CD4-positive, alpha-beta T cell treated with Interleukin-15 for 4 hours (primary cell): ENCODE measurements around the gene TBC1D19.

ENCODE experiments used
- DNase-seq: peaks from one replicate; pipeline ENCODE4 v3.0.0-alpha.2; 2020; ENCODE audit warnings: low spot score

TBC1D19 gene

DNA sequence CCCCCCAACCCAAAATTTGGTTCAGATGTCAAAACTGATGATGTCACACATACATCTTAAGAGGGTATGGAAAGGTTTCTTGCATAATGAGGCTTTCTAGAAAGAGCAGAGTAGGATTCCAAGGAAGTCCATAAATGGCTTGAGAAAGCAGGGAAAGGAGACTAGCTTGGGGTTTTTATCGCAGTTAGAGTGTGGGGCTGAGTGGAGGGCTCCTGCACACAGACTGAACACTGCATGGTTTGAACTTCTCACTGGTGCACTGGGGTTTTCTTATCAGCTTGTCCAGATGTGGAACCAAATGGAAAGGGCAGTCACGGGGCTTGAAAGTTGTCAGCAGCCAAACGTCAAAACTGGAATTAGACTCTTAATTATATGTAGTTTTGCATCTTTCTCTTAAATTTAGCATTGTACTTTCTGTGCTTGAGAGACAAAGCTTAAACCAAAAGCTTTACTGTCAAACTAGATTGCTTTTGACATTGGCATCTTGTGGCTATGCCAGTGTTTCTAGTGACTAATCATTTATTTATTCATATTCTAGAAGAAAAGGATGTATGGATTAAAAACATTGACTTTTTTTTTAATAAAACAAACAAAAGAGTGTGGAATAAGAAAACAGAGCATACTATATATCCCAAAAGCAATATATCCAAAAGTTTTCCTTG lies 198.4 kb downstream of the TBC1D19 start:
- DNase-seq, result no peak

DNA sequence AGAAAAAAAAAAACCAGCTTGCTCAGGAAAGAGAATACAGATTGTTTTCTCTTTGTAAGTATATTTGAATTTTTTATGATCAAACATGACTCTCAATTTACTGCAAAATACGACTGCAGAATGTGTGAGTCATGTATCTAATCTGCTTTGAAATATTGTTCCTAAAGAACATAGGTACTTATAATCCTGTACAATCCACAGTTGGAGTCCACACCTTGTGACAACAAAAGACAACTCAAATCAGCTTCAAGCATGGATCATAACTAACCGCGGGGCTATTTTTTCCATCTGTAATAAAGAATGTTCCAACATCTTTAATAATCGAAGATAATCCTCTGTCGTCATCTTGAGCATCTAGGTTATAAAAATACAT lies 198.9 kb downstream of the TBC1D19 start:
- no peak for DNase-seq

DNA sequence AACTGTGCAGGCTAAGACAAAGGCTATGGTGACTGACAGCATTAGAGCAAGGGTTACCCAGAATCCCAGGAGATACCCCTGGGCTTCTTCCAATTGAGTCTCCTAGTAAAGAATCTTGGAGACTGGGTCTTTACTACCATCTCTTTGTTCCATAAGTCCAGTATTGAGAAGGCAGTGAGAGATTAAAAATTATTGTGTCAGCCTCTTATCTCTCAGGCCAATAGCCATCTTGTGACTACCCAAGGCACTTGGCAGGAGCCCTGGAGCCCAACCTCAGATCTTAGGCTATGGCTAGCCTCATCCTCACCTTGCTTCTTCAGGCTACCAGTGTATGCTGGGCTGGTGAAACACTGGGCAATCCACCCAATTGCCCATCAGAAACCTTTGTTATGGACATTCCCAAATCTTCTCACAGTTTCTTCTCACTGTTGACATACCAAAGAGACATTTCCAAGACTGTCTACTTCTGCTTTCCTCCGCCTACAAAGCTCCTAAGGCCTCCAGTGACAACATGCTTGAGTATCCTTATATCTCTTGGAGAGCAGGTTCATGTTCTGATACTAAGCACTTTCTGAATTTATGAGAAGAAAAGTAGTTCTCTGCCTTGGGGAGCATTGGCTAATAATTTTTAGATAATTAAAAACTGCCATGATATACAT lies 200.5 kb downstream of the TBC1D19 start:
- DNase-seq, result no peak

DNA sequence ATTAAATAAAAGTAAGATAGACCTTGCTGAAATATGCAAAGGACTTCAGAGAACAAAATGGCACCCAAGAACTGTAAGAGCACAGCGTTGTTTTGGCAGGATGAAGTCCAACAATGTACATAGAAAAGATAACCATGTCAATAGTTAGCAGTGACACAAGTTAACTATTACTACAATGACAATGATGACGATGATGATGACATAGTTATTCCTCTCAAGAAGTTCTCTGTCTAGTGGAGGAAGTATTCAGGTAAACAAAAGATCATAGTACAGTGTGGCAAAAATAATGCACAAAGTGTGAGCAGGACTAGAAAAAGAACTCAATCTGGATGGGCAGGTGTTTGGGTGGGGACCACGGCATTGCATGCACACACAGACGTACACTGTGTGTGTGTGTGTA lies 201.4 kb downstream of the TBC1D19 start:
- no peak for DNase-seq

DNA sequence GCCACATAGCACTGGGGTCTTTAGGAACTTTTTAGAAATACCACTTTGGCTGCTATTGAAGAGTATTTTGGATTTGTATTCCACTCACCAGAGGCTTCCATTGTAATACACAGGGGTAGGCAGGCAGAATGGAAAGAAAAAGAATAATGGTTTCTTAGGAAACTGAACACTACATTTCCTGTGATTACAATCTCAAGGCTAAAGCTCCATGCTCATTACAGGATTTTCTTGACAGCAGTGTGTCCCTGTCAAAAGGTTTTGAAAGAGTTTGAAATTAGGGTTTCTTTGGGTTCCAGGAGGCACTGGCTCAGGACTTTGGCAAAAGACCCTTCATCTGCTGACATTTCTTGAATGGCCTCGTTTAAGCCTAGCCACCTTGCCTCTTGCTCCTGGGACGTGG lies 201.9 kb downstream of the TBC1D19 start:
- no peak for DNase-seq

DNA sequence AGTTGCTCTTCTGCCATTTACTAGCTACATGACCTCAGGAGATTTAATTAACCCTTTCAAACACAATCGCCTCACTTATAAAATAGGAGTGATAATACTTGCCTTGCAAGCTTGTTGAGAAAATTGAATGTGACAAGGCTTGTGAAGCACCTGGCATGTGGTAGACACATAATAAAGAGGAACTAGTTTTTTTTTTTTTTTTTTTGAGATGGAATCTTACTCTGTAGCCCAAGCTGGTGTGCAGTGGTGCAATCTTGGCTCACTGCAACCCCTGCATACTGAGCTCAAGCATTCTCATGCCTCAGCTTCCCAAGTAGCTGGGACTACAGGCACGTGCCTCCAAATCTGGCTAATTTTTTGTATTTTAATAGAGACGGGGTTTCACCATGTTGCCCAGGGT lies 203.0 kb downstream of the TBC1D19 start:
- DNase-seq, result no peak

DNA sequence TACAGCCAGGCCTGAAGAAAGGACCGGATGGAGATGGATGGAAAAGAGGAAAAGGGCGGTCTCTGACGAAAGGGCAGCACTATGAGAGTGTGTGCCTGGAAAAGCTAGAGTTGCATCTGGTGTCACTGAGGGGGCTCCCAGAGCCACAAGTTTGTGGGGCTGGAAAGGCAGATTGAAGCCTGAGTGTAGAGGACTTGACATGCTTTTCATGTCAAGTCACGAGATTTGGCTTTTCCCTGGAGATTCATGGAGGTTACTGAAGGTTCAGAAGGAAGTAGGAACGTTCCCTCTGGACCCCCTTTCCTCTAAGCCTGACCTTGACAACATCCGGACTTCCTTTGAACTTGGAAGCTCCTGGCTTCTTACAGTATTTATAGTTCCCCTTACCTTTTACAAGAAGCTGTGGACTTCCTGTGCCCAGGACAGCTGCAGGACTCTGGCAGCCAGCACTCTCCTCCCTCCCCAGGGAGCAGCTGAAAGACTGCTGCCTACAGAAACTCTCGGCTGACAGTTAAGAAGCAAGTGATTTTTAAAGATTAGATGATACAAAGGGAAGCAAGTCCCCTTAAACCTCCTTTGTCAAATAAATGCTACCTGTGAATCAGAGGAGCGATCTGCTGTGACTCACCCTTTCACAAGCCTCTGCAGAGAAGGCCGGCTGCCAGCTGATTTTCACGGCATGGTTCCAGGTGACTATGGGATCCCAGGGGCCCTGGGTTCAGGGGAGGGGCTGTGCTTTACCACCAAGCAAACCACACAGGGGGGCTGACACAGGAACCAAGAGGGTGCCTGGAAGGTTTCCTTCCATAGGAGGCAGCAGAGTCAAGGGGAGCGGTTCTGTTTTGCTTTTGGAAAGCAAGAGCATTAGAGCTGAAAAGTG lies 203.8 kb downstream of the TBC1D19 start:
- DNase-seq, result peak; percentile 16

DNA sequence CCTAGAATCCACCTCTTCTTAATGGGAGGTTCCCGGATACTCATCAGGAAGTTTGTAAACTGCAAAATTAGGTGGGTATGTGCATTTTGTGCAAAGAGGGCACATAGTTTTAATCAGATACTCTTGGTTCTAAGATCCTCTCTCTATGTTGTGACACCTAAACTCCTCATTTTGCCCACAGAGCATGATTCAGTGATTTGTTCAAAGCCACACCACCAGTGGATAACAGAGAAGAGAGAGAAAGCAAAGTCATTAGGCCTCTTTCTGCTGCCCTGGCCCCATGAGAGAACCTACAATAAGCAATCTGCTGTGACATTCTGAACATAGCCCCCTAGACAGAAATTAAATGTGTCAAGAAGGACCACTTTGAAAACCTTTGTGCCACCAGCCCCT lies 204.5 kb downstream of the TBC1D19 start:
- DNase-seq, result no peak

DNA sequence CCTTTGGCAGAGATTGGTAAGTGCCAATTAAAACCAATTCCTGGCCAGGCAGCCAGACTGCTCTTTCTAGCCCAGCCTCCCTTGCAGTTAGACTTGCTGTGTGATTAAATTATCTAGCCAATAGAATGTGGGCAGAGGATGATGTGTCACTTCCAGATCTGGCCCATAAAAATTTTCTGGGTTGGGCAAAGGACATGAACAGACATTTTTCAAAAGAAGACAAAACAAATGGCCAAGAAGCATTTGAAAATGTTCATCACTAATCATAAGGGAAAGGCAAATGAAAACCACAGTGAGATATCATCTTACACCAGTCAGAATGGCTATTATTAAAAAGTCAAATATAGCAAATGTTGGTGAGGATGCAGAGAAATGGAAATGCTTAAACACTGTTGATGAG lies 205.3 kb downstream of the TBC1D19 start:
- no peak for DNase-seq

DNA sequence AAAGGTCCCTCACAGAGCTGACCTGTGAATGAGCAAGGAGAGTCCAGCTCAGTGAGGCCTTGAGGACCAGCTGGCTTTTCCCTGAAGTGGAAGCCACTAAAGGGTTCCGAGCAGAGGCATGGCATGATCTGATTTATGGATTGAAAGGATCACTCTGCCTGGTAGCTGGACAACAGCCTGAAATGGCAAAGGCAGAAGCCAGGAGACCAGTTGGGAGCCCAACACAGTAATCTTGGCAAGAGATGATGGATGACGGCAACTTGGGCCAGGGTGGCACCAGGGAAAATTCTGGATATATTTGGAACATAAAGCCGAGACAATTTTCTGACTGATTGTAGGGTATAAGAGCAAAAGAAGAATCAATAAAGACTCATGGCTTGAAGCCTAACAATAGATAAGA lies 207.5 kb downstream of the TBC1D19 start:
- DNase-seq, result no peak

DNA sequence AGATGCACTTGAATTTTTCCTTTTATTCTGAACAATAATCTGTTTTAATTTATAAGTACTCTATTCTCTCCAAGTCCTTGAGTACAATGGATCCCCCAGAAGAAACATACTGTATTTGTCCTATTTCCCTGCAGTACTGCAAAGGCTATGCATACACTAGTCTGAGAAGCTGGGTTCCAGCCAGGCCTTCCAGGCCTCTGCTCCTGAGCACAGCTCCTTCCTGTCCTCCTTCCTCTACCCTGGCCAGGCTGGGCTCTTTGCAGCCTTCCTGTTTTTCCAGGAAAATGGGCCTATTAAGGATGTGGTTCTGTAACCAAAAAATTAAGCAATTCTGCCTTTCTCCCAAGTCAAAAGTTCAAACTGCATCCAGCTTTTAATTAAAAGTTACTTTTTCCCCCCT lies 208.8 kb downstream of the TBC1D19 start:
- no peak for DNase-seq

DNA sequence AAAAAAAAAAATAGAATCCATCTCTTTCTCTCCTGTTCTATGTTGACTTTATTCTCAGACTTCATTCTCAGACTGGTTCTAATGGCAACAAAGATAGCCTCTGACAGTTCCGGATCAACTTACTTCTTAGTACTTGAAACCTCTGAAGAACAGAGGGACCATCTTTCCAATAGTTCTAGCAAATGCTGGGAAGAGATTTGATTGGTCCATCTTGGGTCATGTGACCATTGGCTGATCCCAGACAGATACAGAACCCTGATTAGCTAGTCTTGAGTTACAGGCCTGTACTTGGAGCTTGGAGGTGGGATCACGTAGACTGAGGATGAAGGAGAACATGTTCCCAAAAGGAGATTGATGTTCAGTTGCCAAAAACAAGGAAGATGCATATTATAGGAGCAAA lies 209.9 kb downstream of the TBC1D19 start:
- DNase-seq, result no peak

DNA sequence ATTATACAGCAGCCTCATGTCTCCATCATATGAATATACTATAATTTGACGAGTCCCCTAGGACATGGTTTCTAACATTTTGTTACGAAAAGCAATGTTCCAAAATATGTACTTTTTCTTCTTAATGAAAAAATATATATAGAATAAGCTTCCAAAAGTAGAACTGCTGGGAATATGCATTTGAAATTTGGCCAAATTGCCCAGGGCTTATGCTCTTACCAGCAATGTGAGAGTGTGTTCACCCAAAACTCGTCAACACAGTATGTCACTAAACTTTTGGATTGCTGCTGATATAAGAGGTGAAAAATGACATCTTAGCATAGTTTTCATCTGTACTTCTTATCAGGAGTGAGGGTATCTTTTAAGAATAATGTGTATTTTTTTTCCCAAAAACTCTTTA lies 212.2 kb downstream of the TBC1D19 start:
- no peak for DNase-seq

DNA sequence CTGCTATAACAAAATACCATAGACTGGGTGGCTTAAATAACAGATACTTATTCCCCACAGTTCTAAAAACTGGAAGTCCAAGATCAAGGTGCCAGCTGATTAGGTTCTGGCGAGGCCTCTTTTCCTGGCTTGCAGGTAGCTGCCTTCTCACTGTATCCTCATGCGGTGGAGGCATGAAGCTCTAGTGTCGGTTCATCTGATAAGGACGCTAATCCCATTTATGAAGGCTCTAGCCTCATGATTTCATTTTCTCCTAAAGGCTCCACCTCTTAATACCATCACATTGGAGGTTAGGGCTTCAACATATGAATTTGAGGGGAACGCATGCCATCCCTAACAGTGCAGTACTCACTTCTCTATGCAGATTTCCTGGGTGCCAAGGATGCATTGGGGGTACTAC lies 218.9 kb downstream of the TBC1D19 start:
- DNase-seq, result no peak

DNA sequence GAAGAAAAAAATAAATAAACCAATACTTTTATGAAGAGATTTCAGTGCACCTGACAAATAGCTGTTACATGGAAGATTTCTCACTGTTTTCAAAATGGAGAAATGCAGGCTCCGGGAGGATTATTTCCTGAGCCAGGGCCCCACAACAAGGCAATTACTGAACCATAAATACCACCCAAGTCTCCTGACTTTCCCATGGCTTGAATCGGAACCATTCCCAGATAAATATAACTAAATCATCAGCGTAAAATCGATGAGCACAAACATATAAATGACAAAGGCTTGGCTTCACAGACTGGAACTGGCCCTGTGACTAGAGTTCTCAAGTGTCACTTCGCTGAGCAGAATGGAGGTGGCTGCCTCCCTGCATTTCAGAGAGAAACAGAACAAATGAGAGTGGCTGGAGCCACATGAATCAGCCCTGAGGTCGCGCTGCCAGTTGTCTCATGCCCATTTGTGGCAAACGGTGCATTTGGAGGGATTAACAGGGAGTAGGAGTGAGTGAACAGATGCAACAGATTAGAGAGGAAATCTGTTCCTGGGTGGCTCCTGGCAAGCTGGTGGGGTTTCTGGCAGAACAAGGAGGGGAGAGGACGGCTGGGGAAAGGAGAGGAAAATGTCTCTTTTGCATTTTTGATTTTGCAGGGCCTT lies 219.5 kb downstream of the TBC1D19 start:
- DNase-seq, result no peak

DNA sequence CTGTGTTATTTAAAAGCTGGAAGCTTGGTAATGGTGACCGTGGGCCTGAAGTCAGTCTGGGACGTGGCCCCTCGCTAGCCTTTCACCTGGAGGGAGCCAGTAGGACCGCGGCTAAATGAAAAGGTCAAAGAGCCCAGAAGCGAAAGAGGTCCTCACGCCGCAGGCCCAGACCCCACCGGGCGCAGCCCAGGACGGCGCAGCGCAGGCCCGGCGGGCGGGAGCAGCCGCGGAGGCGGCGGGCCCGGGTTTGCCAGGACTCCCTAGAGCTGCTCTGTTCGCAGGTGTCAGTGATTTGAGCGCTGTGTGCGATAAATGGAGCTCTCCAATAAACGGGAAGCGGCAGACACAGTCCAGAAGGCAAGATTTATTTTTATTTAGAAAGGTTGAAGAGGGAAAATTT lies 220.6 kb downstream of the TBC1D19 start:
- no peak for DNase-seq

DNA sequence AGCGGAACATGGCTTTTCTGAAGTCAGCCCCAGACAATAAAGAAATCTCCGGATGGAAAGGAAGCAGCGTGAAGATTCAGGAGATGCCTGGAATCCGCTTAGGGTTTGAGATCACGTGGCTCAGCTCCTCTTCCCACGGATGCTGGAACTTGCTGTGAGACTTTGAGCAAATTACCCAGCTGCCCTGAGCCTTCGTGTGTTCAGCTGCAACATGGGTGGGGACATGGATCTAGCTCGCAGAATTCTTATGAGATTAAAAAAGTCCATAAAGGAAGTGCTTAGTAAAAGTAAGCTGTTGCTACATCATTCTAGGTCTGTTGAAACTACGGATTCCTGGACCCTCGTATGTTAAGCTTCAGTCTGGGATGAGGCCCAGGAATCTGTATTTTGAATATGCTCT lies 221.0 kb downstream of the TBC1D19 start:
- DNase-seq, result no peak
